GM18499 (cell line): ENCODE measurements around the gene TTYH2.
"Not testable (repeated sequence)": the region's sequence is repeated elsewhere in the genome, so short reads cannot be mapped to it uniquely, and the experiment has no call there.

Experiments
- ATAC-seq: cut with Tn5 transposase; IDR thresholded peaks from one replicate; pipeline ENCODE4 v1.9.1; 2021; ENCODE audit warnings: moderate number of reproducible peaks; ENCODE audit not compliant: insufficient read depth, unreplicated experiment

Gene TTYH2

GRCh38 chr17:74212913-74213791 is at the start of gene TTYH2:
TTYH2 (plus strand) TSS chr17:74213571; CDS start chr17:74213588, 17 bp downstream.
- ATAC-seq: no peak

GRCh38 chr17:74163836-74164235 is 49.5 kb upstream of the TTYH2 start:
- ATAC-seq: no peak

DNA sequence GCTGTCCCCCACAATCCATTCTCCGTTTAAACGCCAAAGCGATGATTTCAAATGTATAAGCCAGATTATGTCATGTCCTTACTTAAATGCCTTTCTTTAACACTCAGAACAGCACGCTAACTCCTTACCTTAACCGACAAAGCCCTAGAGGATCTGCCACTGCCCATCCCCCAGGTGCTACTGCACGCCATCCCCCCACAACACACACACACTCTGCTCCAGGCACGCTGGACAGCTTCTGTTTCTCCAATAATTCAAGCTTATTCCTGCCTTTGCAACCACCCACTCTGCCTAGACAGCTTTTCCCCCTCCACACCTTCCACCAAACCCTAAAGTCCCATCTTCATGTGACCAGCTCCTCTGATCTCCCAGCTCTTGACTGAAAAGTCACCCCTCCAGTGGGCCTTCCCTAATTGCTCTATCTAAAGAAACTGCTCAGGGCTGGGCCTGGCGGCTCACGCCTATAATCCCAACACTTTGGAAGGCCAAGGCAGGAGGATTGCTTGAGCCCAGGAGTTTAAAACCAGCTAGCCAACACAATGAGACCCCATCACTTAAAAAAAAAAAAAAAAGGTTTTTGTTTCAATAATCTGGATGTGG is 48.8 kb upstream of the TTYH2 start:
- no peak for ATAC-seq

DNA sequence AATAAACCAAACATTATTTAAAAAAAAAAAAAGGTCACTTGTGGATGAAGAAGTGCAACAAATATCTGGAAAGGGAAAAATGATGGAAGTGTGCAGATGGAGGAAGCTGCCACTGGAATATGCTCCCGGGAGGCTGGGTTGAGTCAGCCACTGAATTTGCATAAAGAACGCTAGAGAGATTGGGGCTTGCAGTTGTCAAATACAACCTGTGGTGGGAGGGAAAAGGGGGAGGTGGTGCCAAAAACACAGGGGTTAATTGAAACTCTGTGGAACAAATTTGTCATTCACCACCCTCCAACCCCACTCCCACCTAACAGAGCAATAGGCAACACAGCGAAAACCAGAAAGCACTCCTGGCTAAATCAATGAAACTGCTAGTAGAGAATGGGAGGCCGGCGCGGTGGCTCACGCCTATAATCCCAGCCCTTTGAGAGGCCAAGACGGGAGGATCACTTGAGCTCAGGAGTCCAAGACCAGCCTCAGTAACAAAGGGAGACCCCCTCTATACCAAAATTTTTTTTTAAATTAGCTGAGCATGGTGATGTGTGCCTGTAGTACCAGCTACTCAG is 47.5 kb upstream of the TTYH2 start:
- ATAC-seq: no peak

GRCh38 chr17:74170924-74171323 is 42.4 kb upstream of the TTYH2 start:
- ATAC-seq: no peak

GRCh38 chr17:74172700-74173099 is 40.7 kb upstream of the TTYH2 start:
- ATAC-seq: no peak

- ATAC-seq: no peak
Observed at GRCh38 chr17:74176546-74177001, 36.8 kb upstream of the TTYH2 start.

- ATAC-seq: no peak
Observed at GRCh38 chr17:74177018-74177450, 36.3 kb upstream of the TTYH2 start.

DNA sequence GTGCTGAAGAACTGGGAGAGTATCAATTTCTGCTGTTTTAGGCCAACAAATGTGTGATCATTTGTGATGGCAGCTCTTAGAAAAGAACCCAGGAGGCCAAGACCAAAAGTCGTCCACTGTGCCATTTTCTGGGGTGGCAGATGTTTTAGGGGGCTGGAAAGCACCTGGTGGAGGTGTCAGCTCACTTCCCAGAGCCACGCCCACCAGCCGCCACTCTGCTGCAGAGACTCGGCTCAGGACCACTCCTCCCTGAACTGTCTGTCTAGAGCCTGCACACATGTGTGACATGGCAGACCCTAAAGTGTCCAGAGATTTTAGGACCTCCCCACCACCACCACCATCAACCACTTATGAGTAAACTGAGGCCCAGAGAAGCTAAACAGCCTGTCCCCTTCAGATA is 33.8 kb upstream of the TTYH2 start:
- no peak for ATAC-seq

- no peak for ATAC-seq
Observed at GRCh38 chr17:74180336-74180735, 33.0 kb upstream of the TTYH2 start.

DNA sequence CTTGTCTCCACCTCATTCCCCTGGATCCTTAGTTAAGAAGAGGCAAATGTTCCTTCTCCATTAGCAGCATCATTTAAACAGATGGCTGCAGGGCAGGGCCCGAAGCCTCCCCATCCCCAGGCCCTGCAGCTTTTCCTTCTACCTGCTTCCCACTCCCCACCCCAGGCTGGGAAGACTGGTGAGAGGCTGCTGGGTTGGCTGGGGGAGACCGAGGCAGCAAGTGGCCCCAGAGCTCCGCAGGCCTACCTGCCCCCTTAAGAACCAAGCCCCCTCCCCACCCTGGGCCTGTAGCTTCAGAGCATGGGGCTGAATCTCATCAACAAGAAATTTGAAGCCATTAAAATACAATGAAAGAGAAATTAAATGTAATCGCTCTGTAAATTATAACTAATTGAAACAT is 32.0 kb upstream of the TTYH2 start:
- no peak for ATAC-seq

DNA sequence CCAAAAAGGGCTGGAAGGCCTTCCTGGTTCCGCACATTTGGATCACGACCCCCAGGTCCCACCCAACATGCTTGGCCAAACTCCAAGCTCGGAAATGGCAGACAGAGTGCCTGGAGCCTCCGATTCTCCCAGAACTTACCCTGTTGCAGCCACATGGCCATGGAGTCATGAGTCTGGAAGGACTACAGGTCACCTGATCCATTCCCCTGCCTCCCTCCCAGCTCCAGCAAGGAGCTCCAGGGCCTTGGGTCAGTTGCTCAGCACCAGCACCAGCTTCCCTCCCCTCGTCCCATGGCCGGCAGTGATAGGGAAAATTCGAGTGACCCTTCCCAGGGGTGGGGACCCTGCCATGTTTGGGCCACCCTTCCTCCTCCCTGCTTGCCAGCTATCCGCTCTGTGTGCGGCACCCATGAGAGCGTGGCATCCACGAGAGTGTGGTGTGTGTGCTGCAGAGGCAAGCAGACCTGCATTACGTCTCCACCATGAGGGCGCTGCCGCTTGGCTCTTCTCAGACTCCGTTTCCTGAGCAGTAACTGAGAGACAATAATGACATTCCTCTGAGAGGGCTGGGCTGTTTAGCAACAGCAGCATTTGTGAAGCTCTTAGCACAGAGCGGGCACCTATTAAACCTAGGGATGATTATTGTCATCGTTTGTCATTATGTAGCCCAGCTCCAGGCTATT is 31.2 kb upstream of the TTYH2 start:
- no peak for ATAC-seq

DNA sequence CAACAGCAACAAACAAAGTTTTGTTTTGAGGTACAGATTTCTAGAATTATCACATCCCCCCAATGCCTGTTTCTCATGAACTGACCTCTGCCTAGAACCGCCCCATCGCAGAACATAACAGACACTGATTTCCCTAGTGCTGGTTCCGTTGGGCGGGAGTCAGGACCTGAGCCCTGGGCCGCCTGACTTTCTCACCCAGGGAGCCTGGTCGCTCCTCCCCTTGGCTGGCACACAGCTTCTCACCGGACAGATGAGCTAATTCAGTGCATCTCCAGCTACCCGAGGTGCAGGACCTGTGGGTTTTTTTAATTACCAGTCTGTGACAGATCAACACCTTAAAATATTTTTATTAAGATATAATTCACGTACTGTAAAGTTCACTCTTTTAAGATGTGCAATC is 30.0 kb upstream of the TTYH2 start:
- ATAC-seq: no peak

DNA sequence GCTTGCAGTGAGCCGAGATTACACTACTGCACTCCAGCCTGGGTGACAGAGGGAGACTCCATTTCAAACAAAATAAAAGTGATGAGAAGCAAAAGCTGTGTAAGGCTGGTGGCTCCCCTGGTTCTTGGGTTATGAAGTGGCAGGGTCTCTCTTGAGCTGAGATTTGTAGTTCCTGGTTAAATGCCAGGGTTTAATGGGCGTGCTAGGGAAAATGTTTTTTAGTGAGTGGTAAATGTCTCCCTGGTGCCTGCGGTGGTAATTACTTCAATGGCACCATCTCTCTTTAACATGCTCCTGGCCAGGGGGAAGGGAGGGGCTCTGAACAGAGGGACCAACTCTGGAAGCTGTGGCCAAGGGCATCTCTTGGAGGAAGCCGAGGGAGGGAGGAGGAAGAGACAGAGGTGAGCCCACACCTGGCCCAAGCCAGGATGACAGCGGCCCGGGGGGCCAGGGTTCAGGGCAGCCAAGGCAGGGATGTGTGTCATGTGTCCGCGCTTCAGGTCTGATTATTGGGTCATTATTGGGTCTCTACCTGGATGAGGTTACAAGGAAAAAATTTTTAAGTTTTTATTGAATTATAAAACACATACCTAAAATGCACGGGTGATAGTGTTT is 27.7 kb upstream of the TTYH2 start:
- ATAC-seq: no peak

GRCh38 chr17:74186498-74186897 is 26.9 kb upstream of the TTYH2 start:
- no peak for ATAC-seq

GRCh38 chr17:74187761-74188160 is 25.6 kb upstream of the TTYH2 start:
- ATAC-seq: no peak

DNA sequence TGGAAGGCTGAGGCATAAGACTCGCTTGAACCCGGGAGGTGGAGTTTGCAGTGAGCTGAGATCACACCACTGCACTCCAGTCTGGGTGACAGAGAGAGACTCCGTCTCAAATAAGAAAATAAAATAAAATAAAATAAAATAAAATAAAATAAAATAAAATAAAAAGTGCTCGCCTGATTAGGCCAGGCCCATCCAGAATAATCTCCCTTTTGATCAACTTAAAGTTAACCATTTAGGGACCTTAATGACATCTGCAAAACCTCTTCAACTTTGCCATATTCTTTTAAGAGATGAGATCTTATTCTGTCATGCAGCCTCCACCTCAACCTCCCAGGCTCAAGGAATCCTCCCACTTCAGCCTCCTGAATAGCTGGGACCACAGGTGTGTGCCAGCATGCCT is 24.7 kb upstream of the TTYH2 start:
- not testable (repeated sequence) for ATAC-seq

DNA sequence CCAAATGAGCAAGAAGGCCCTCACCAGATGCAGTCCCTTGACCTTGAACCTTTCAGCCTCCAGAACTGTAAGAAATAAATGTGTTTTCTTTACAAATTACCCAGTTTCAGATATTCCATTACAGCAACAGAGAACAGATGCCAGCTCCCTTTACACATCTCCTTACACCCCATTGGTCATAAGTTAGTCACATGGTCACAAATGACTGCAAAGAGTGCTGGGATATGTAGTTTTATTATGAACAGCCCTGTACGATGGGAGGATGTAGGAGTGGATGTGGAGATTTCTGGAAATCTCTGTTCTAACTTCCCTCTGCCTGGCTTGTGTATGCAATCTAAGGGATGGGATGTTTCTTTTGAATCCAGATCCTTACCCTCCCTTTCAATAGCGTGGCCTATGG is 23.2 kb upstream of the TTYH2 start:
- ATAC-seq: peak; percentile 65

DNA sequence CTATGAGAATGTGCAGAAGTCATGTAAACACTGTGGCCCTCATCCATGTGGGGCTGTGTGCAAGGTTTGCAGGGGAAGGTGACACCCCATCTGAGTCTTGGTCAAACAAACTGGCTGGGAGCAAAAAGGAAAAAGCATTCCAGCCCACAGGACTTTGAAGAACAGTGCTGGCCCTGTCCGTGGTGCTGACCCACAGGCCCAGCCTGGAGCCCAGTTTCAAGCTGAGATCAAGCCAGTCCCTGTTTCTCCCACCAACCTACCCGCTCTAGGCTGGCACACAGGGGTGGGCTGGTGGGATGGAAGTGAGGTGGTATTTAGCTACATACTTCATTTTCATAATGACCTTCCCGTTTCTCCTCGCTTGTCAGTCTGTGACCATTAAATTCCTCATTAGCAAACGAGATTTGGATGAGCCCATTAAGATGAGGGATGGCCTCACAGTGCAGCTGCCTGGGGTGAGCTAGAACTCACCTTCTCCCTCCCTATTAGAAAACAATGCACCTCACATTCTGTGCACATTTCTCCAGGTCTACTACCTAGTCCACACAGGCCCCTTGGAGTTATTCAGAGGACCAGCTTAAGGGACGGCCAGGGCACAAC is 22.5 kb upstream of the TTYH2 start:
- ATAC-seq: no peak
